ENCODE measurements around the gene NECAP2.
"Not testable (repeated sequence)": the region's sequence is repeated elsewhere in the genome, so short reads cannot be mapped to it uniquely, and the experiment has no call there.

The NECAP2 gene

DNA sequence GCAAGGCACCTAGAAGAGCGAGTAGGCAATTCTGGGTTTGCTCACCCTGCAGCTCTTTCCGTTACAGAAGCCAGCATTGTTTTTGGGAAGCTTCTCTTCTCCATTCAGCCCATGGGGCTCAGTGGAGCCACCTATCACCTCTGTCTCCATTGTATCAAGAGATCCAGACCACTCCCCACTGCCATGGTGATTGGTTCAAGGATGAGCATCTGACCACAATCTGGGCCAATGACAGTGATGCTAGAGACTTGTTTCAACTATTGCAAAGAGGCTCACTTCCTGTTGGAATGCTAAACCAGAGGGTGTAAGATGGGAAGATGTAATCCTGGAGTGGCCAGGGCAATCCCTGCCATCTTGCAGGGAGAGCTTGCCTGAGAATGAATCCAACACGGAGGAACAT lies 9.9 kb upstream of the NECAP2 start:
- DNase-seq, result no peak

DNA sequence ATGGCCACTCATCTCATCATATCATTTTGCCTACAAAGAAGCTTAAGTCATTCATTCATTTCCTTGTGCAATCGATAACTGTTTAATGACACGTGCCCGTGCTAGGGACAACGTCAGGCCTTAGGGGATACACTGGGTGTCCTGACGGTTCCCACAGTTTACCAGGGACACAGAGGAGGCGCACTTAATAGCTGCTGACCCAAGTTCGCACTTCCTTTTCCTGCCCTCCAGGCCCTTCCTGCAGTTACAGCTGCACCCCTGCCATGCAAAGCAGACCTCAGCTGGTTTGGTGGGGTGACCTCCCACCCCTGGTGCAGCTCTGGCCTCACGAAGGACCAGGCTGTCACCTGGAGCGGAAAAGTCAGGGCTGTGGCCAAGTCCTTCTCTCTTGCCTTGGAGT lies 7.5 kb upstream of the NECAP2 start:
- DNase-seq, result no peak

DNA sequence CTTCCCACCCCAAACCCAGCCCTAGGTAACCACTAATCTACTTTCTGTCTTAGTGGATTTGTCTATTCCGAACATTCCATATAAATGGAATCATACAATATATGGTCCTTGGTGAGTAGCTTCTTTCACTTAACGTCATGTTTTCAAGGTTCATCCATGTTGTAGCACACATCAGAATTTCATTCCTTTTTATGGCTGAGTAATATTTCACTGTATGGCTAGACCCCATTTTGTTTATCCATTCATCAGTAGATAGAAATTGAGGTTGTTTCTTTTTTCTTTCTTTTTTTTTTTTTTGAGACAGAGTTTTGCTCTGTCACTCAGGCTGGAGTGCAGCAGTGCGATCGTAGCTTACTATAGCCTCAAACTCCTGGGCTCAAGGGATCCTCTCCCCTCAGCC lies 6.5 kb upstream of the NECAP2 start:
- DNase-seq, result no peak

- no peak for DNase-seq
Observed at GRCh38 chr1:16434501-16434900, 6.0 kb upstream of the NECAP2 start.

- no peak for DNase-seq
Observed at GRCh38 chr1:16436946-16437474, 3.5 kb upstream of the NECAP2 start, which contains the start of gene SPATA21. SPATA21 (minus strand) TSS chr1:16437424; CDS start chr1:16431371, 6,053 bp downstream.

DNA sequence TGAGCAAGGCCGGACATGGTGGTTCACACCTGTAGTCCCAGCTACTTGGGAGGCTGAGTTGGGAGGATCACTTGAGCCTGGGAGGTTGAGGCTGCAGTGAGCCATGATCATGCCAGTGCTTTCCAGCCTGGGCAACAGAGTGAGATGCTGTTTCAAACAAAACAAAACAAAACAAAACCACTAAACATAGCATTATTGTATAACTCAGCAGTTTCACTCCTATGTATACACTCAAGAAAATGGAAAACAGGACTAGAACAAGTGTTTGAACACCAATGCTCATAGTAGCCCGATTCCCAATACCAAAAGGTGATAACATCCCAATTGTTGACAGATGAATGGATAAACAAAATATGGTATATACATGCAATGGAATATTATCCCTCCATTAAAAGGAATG lies 2.0 kb upstream of the NECAP2 start:
- DNase-seq, result no peak

- no peak for DNase-seq
Observed at GRCh38 chr1:16438924-16439323, 1.6 kb upstream of the NECAP2 start.

GRCh38 chr1:16440131-16440469 lies 424 bp upstream of the NECAP2 start:
- DNase-seq, result no peak

- DNase-seq, result no peak
Observed at GRCh38 chr1:16441282-16441665, 750 bp downstream of the NECAP2 start.

GRCh38 chr1:16442265-16442664 lies 1.7 kb downstream of the NECAP2 start:
- no peak for DNase-seq

- DNase-seq, result no peak
Observed at GRCh38 chr1:16442941-16443340, 2.4 kb downstream of the NECAP2 start.

DNA sequence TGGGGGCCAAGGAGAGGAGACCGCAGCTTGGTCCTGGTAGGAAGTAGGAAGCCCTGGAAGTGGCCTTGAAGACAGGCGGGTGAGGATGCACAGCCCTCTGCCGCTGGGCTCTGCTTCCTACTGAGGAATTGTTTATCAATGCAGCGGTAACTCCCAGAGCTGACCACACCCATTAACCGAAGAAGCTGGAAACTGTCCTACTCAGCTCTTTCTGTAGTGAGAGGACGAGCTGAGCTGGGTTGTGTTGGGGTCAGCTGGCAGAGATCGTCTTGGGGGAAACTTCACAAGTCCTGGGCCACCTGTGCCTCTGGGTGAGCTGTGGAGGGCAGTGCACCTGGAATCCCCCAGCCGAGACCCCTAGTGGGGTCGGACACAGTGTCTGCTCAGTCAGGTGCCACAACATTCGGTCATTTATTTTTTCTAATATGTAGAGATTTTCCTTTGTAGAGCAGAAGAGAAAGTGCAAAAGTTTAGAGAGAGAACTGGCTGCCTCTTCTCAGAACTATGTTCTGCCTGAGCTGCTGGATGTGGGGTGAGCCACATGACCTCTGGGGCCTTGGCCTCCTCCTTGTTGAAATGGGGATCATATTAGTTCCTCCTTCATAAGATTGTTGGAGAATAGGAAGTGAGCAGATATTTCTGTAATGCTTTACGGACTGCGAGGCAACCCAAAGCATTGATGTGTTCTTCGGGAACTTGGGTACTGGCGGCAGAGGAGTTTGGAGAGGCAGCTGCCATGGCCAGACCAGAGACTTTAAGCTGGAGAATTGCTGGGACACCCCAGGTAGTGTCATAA lies 3.6 kb downstream of the NECAP2 start:
- DNase-seq, result no peak

GRCh38 chr1:16445052-16445451 lies 4.5 kb downstream of the NECAP2 start:
- no peak for DNase-seq

- no peak for DNase-seq
Observed at GRCh38 chr1:16446116-16446515, 5.6 kb downstream of the NECAP2 start.

- no peak for DNase-seq
Observed at GRCh38 chr1:16447641-16448040, 7.1 kb downstream of the NECAP2 start.

- DNase-seq, result no peak
Observed at GRCh38 chr1:16449065-16449464, 8.5 kb downstream of the NECAP2 start.

DNA sequence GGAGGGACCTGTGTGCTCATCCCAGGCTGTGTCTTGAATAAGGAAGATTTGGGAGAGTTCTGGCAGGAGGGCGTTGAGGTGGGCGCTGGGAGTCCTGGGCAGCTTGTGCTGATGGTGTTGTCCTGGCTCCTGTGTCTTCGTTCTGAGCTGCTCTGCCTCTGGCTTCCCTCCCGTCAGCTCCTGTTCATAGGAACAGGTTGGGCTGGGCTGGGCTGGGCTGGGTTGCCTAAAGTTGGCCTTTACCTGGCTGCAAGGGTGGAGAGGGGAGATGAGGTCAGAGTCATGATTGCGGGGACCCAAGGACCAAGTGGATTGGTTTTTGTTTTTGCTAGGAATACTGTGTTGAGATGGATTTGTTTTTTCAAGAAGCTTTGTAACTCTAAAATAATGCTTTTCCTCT lies 9.1 kb downstream of the NECAP2 start:
- no peak for DNase-seq

- no peak for DNase-seq
Observed at GRCh38 chr1:16450863-16451481, 10.4 kb downstream of the NECAP2 start.

GRCh38 chr1:16451841-16452528 lies 11.5 kb downstream of the NECAP2 start:
- no peak for DNase-seq

- not testable (repeated sequence) for DNase-seq
Observed at GRCh38 chr1:16454909-16455308, 14.4 kb downstream of the NECAP2 start.

- DNase-seq, result not testable (repeated sequence)
Observed at GRCh38 chr1:16456151-16456550, 15.6 kb downstream of the NECAP2 start.

DNA sequence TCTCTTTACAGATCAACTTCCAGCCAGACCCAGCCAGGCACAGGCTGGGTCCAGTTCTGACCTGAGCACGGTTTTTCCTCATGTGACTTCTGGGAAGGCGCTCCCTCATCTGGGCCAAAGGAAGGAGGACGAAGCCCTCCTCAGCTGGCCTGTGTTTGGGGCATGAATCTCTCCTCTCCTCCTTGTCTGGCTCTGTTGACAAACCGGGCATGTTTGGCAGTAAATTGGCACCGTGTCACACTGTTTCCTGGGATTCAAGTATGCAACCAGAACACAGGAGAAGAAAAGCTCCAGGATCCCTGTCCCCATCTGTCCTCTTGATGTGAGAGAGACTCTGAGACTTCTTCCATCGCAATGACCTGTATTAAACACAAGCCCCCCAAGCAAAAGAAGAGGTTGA lies 18.3 kb downstream of the NECAP2 start:
- DNase-seq, result no peak

- DNase-seq, result no peak
Observed at GRCh38 chr1:16459352-16459925, 18.9 kb downstream of the NECAP2 start.

- DNase-seq, result no peak
Observed at GRCh38 chr1:16461681-16462080, 21.2 kb downstream of the NECAP2 start.
